A673 (cell line): ENCODE data around the gene SFXN2. TPM values are rescaled to one million over a fixed set of nuclear protein-coding genes. Genes with fewer than 3 reads are reported as not detected.

Experiments used
- BruUV-seq: library from RNA; stranded (reverse); fragments of 400-500 nt; replicated peaks from 2 replicates; lab custom pipeline; 2021; lab: Mats Ljungman, UMichigan
- CTCF ChIA-PET: fragments of 300-600 bp; sonication (Branson Sonifier 250); formaldehyde crosslinking; loops from one replicate; lab custom pipeline; 2022; ENCODE audit warnings: antibody characterized with exemption; lab: Charles Lee
- POLR2A ChIA-PET: fragments of 300-600 bp; sonication (Branson Sonifier 250); formaldehyde crosslinking; loops from one replicate; lab custom pipeline; 2022; ENCODE audit warnings: antibody characterized with exemption; ENCODE audit not compliant: low non-redundant PET; lab: Charles Lee
- DNase-seq: peaks from one replicate; pipeline ENCODE4 v3.0.0-alpha.2; 2015; ENCODE audit warnings: low spot score
- H3K27ac ChIP-seq: fragments of 200-600 bp; sonication (generic); 2 replicates; pipeline ENCODE4 v1.5.1; 2016; ENCODE audit warnings: mixed run types, low read depth, mild to moderate bottlenecking, mixed read lengths, antibody characterized with exemption, low read length; ENCODE audit not compliant: poor library complexity, severe bottlenecking
- H3K27me3 ChIP-seq: fragments of 200-600 bp; sonication (generic); replicated peaks from 2 replicates; pipeline ENCODE4 v1.6.1; 2017; ENCODE audit warnings: mixed run types, low read depth, mild to moderate bottlenecking, mixed read lengths, antibody characterized with exemption, low read length; ENCODE audit not compliant: insufficient read depth, poor library complexity
- H3K36me3 ChIP-seq: fragments of 200-600 bp; sonication (generic); 2 replicates; pipeline ENCODE4 v1.6.1; 2016; ENCODE audit warnings: mixed run types, mild to moderate bottlenecking, mixed read lengths, antibody characterized with exemption, low read length; ENCODE audit not compliant: insufficient read depth, poor library complexity, severe bottlenecking
- H3K4me1 ChIP-seq: fragments of 200-600 bp; sonication (generic); 2 replicates; pipeline ENCODE4 v1.6.1; 2017; ENCODE audit warnings: mixed run types, mild to moderate bottlenecking, mixed read lengths, antibody characterized with exemption, low read length; ENCODE audit not compliant: insufficient read depth, poor library complexity, severe bottlenecking
- H3K4me3 ChIP-seq: fragments of 200-600 bp; sonication (generic); 2 replicates; pipeline ENCODE4 v1.5.1; 2016; ENCODE audit warnings: low read depth, mixed run types, mild to moderate bottlenecking, mixed read lengths, low read length; ENCODE audit not compliant: poor library complexity, severe bottlenecking
- H3K9me3 ChIP-seq: fragments of 200-600 bp; sonication (generic); 2 replicates; pipeline ENCODE4 v1.6.1; 2016; ENCODE audit warnings: mixed run types, low read depth, mild to moderate bottlenecking, mixed read lengths, antibody characterized with exemption, low read length; ENCODE audit not compliant: poor library complexity, severe bottlenecking
- EZH2 ChIP-seq: fragments of 200-600 bp; sonication (generic); IDR thresholded peaks from 2 replicates; pipeline ENCODE4 v1.6.1; 2017; ENCODE audit warnings: borderline replicate concordance, low read depth, mild to moderate bottlenecking, mixed read lengths, antibody characterized with exemption, low read length; ENCODE audit not compliant: poor library complexity, severe bottlenecking
- intact Hi-C: fragments of 100-400 bp; cut with micrococcal nuclease; formaldehyde crosslinking; loops from one replicate; pipeline ENCODE4 v1.10.0; 2022; ENCODE audit not compliant: unreplicated experiment
- total RNA-seq: library from RNA; stranded (reverse); gene quantifications from 2 replicates; pipeline ENCODE4 v1.2.3, GENCODE V29; 2021
- TF ChIP-seq, protein P1 (sequence below): fragments of 300-800, 200-600 bp; sonication (generic); conservative IDR thresholded peaks from 2 replicates; pipeline ENCODE4 v1.5.1; 2017; ENCODE audit warnings: low read depth, mild to moderate bottlenecking, antibody characterized with exemption, low read length, moderate library complexity, mixed read lengths

Gene SFXN2
- total RNA-seq, 1 experiment from 2014 or later, result 19.5 TPM

- Histone ChIP-seq H3K4me3 (no peak overlapping the region), H3K4me1 (peaks cover 7% of the 10 kb centered on the region), H3K27ac (no peak overlapping the region), H3K27me3 (no peaks in the 10 kb centered on the region), H3K9me3 (peaks cover 3% of the 10 kb centered on the region), H3K36me3 (no peaks in the 10 kb centered on the region)
- DNase-seq, result no peak
- POLR2A ChIA-PET, result no interaction called here
- TF ChIP-seq, protein P1, sequence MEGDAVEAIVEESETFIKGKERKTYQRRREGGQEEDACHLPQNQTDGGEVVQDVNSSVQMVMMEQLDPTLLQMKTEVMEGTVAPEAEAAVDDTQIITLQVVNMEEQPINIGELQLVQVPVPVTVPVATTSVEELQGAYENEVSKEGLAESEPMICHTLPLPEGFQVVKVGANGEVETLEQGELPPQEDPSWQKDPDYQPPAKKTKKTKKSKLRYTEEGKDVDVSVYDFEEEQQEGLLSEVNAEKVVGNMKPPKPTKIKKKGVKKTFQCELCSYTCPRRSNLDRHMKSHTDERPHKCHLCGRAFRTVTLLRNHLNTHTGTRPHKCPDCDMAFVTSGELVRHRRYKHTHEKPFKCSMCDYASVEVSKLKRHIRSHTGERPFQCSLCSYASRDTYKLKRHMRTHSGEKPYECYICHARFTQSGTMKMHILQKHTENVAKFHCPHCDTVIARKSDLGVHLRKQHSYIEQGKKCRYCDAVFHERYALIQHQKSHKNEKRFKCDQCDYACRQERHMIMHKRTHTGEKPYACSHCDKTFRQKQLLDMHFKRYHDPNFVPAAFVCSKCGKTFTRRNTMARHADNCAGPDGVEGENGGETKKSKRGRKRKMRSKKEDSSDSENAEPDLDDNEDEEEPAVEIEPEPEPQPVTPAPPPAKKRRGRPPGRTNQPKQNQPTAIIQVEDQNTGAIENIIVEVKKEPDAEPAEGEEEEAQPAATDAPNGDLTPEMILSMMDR, result no peak
- no peak for TF ChIP-seq EZH2
- BruUV-seq, result no TSS peak
- intact Hi-C loops, result no loop called here
- CTCF ChIA-PET, result no interaction called here
Measured at GRCh38 chr10:102791754-102792395, 77.4 kb downstream of the SFXN2 start.

Other genes starting within 250 kb of the SFXN2 start
- gene ACTR1A, start 211.9 kb upstream of the SFXN2 start, total RNA-seq, result 128 and 130 TPM in 2 replicates
- gene SUFU, start 210.7 kb upstream of the SFXN2 start, total RNA-seq, result 20.5 and 23.3 TPM in 2 replicates
- 29.4 and 32.0 TPM in 2 replicates for gene TRIM8, start 70.2 kb upstream of the SFXN2 start, total RNA-seq
- gene ARL3, start 239 bp upstream of the SFXN2 start, total RNA-seq, result 14.9 and 17.2 TPM in 2 replicates
- gene WBP1L, start 29.3 kb downstream of the SFXN2 start, total RNA-seq, result 20.0 and 20.3 TPM in 2 replicates
- gene CYP17A1, start 122.8 kb downstream of the SFXN2 start, total RNA-seq, result not detected in 2 replicates
- gene BORCS7, start 139.6 kb downstream of the SFXN2 start, total RNA-seq, result 8.2 and 11.1 TPM in 2 replicates
- gene AS3MT, start 154.8 kb downstream of the SFXN2 start, total RNA-seq, result 4.8 and 5.2 TPM in 2 replicates
- 4.8 and 5.6 TPM in 2 replicates for gene CNNM2, start 203.7 kb downstream of the SFXN2 start, total RNA-seq